Tibial artery (tissue), 4 donors: ENCODE measurements around the gene FLRT2.

Source experiments
- DNase-seq, 2 donors: peaks; one replicate each; pipeline ENCODE4 v3.0.0-alpha.2; 2019
- H3K27ac ChIP-seq, 2 donors: fragments of 200-600 bp; sonication (generic) in 1 of 2; 1 replicate in 1 of 2; 2 replicates in 1 of 2; pipeline ENCODE4 v1.5.1; 2018 to 2019; ENCODE audit warnings: mild to moderate bottlenecking in 1 of 2
- H3K27me3 ChIP-seq, 2 donors: fragments of 200-600 bp; sonication (generic) in 1 of 2; one replicate each; pipeline versions ENCODE4 v1.5.1 to v1.6.0; 2016 to 2019
- H3K36me3 ChIP-seq, 3 donors: fragments of 200-600 bp; sonication (generic) in 2 of 3; one replicate each; pipeline ENCODE4 v1.5.1; 2016 to 2019; ENCODE audit warnings: mild to moderate bottlenecking in 2 of 3
- H3K4me1 ChIP-seq, 4 donors: fragments of 200-600 bp; sonication (generic) in 2 of 4; 1 replicate in 3 of 4; 2 replicates in 1 of 4; pipeline ENCODE4 v1.5.1; 2016 to 2019
- H3K4me3 ChIP-seq, 2 donors: fragments of 200-600 bp; sonication (generic) in 1 of 2; 1 replicate in 1 of 2; 2 replicates in 1 of 2; pipeline ENCODE4 v1.5.1; 2018 to 2019; ENCODE audit warnings: mild to moderate bottlenecking in 2 of 2
- H3K9me3 ChIP-seq, 3 donors: fragments of 200-600 bp; sonication (generic) in 1 of 3; one replicate each; pipeline ENCODE4 v1.5.1; 2016 to 2019
- CTCF ChIP-seq, 2 experiments: fragments of 200-600 bp in 1 of 2; fragments of 450-650 bp in 1 of 2; IDR thresholded peaks; one replicate each; pipeline ENCODE4 v1.5.1; 2017 to 2019; ENCODE audit warnings: antibody characterized with exemption in 2 of 2, mild to moderate bottlenecking in 1 of 2, moderate library complexity in 1 of 2
- intact Hi-C: fragments of 100-400 bp; cut with DNase I; formaldehyde crosslinking; loops from one replicate; pipeline ENCODE4 v1.15.0; 2023; ENCODE audit warnings: low total_unique reads

The FLRT2 gene

GRCh38 chr14:85516239-85517113, 13.5 kb upstream of the FLRT2 start:
- Histone ChIP-seq H3K4me1 (peaks cover 0 to 5% (median 0%) of the 10 kb centered on the region in 4 donors), H3K27me3 (no peaks in the 10 kb centered on the region), H3K9me3 (no peaks in the 10 kb centered on the region), H3K4me3 (no peak overlapping the region), H3K27ac (no peak overlapping the region), H3K36me3 (no peaks in the 10 kb centered on the region)
- intact Hi-C loops = no loop called here
- no peak for DNase-seq
- TF ChIP-seq CTCF (IDR thresholded peaks at IDR 0.05) = no peak

GRCh38 chr14:85517114-85517688, 12.7 kb upstream of the FLRT2 start:
- H3K4me1 ChIP-seq = peaks cover 0 to 5% (median 0%) of the 10 kb centered on the region in 4 donors
- no peak overlapping the region for H3K4me3 ChIP-seq
- no peak for TF ChIP-seq CTCF (IDR thresholded peaks at IDR 0.05)
- intact Hi-C loops = no loop called here
- no peaks in the 10 kb centered on the region for H3K27me3 ChIP-seq
- no peaks in the 10 kb centered on the region for H3K36me3 ChIP-seq
- H3K27ac ChIP-seq = no peak overlapping the region
- no peaks in the 10 kb centered on the region for H3K9me3 ChIP-seq
- DNase-seq = no peak

- DNase-seq = no peak
- H3K4me1 ChIP-seq = peaks cover 0 to 5% (median 0%) of the 10 kb centered on the region in 4 donors
- intact Hi-C loops = no loop called here
- no peak for TF ChIP-seq CTCF (IDR thresholded peaks at IDR 0.05)
- no peaks in the 10 kb centered on the region for H3K9me3 ChIP-seq
- no peaks in the 10 kb centered on the region for H3K36me3 ChIP-seq
- H3K27ac ChIP-seq = no peak overlapping the region
- no peaks in the 10 kb centered on the region for H3K27me3 ChIP-seq
- no peak overlapping the region for H3K4me3 ChIP-seq
These were observed 10.2 kb upstream of the FLRT2 start for GRCh38 chr14:85519661-85520305.

GRCh38 chr14:85520581-85520980, 9.4 kb upstream of the FLRT2 start:
- Histone ChIP-seq H3K9me3 (no peaks in the 10 kb centered on the region), H3K27me3 (no peaks in the 10 kb centered on the region), H3K36me3 (no peaks in the 10 kb centered on the region), H3K4me3 (no peak overlapping the region), H3K27ac (no peak overlapping the region), H3K4me1 (peaks cover 0 to 5% (median 0%) of the 10 kb centered on the region in 4 donors)
- DNase-seq = no peak
- TF ChIP-seq CTCF (IDR thresholded peaks at IDR 0.05) = no peak
- intact Hi-C loops = no loop called here

GRCh38 chr14:85523624-85524023, 6.3 kb upstream of the FLRT2 start:
- no peaks in the 10 kb centered on the region for H3K9me3 ChIP-seq
- peaks cover 0 to 13% (median 3%) of the 10 kb centered on the region in 4 donors for H3K4me1 ChIP-seq
- no peaks in the 10 kb centered on the region for H3K36me3 ChIP-seq
- intact Hi-C loops = no loop called here
- no peak overlapping the region for H3K4me3 ChIP-seq
- no peak for DNase-seq
- H3K27me3 ChIP-seq = no peaks in the 10 kb centered on the region
- no peak for TF ChIP-seq CTCF (IDR thresholded peaks at IDR 0.05)
- H3K27ac ChIP-seq = no peak overlapping the region
